ENCODE data around the gene NRL. TPM values are rescaled to one million over a fixed set of nuclear protein-coding genes. Genes with fewer than 3 reads are reported as not detected.

The NRL gene
- total and polyA plus RNA-seq, 2 donors (not counting 1 experiment from before 2014, with no cell fraction given) = 0.45 to 0.99 TPM

DNA sequence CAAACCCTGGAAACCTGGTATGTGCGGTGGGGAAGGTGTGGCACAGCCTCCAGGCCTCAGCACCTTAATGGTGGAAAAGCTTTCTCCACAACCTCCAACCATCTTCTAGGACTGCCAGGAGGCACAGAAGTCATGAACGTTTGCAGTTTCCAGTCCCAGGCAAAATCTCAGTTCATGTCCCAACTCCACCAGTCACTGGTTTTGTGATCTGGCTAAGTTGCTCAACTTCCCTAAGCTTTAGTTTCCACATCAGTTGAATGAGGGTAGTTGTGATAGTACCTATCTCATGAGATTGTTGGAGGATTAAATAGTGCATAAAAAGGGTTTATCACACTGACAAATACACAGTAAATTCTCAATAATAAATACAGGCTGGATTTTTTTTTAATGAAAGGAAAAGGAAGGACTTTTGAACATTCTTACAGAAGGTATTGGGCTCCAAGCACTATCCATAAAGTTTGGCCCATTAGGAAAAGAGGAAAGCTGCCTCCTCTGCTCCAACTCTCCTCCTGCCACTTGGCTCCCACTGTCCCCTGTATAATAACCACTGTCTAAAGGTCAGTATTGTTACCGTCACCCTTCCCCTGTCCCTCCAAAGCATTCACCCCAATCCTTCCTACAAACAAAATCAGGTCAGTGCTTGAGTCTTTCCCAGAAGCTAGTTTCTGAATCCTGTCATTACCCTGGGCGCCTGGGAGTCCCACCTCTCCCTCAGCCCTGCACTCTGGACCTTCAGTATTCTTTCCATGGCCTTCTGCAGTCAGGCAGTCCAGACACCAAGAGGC lies 14.4 kb downstream of the NRL start:
- Histone ChIP-seq H3K27me3 (ENCODE audit: control insufficient read depth, insufficient read depth, low read length) (no peaks in the 10 kb centered on the region), H3K4me3 (replicated peaks in 1 of 4; ENCODE audit: control extremely low read depth in 1 of 4, insufficient read depth in 1 of 4, low read depth in 3 of 4, low read length in 4 of 4) (no peak overlapping the region), H3K79me2 (ENCODE audit: control insufficient read depth, insufficient read depth, low read length) (no peaks in the 10 kb centered on the region), H3K27ac (ENCODE audit: insufficient read depth, low read length) (no peak overlapping the region), H3K4me2 (ENCODE audit: extremely low read depth, insufficient read depth, low read length) (no peak overlapping the region), H3K9me3 (ENCODE audit: control insufficient read depth, insufficient read depth, low read depth, low read length) (no peaks in the 10 kb centered on the region), H3K4me1 (ENCODE audit: control insufficient read depth, extremely low read depth, insufficient read depth, low read length) (peaks cover 1% of the 10 kb centered on the region), H3K36me3 (ENCODE audit: control insufficient read depth, insufficient read depth, low read length) (peaks cover 2% of the 10 kb centered on the region), H2AFZ (ENCODE audit: low read length) (no peak overlapping the region), H4K20me1 (ENCODE audit: control insufficient read depth, extremely low read depth, insufficient read depth, low read length) (no peaks in the 10 kb centered on the region), H3K9ac (ENCODE audit: insufficient read depth, low read length) (no peak overlapping the region)
- no peak for DNase-seq (ENCODE audit: low read depth in 2 of 2)
- no peak for TF ChIP-seq EZH2 (IDR thresholded peaks at IDR 0.05; ENCODE audit: low read length, missing control alignments)
- TF ChIP-seq, protein P1, sequence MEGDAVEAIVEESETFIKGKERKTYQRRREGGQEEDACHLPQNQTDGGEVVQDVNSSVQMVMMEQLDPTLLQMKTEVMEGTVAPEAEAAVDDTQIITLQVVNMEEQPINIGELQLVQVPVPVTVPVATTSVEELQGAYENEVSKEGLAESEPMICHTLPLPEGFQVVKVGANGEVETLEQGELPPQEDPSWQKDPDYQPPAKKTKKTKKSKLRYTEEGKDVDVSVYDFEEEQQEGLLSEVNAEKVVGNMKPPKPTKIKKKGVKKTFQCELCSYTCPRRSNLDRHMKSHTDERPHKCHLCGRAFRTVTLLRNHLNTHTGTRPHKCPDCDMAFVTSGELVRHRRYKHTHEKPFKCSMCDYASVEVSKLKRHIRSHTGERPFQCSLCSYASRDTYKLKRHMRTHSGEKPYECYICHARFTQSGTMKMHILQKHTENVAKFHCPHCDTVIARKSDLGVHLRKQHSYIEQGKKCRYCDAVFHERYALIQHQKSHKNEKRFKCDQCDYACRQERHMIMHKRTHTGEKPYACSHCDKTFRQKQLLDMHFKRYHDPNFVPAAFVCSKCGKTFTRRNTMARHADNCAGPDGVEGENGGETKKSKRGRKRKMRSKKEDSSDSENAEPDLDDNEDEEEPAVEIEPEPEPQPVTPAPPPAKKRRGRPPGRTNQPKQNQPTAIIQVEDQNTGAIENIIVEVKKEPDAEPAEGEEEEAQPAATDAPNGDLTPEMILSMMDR (conservative IDR thresholded peaks at IDR 0.05 in 1 of 2, IDR thresholded peaks at IDR 0.05 in 1 of 2; ENCODE audit: low read depth in 1 of 2, low read length in 2 of 2) = no peak

- Histone ChIP-seq H3K4me1 (ENCODE audit: control insufficient read depth, extremely low read depth, insufficient read depth, low read length) (peaks cover 2% of the 10 kb centered on the region), H3K27me3 (ENCODE audit: control insufficient read depth, insufficient read depth, low read length) (no peaks in the 10 kb centered on the region), H3K4me3 (replicated peaks in 1 of 4; ENCODE audit: control extremely low read depth in 1 of 4, insufficient read depth in 1 of 4, low read depth in 3 of 4, low read length in 4 of 4) (no peak overlapping the region), H3K36me3 (ENCODE audit: control insufficient read depth, insufficient read depth, low read length) (peaks cover 2% of the 10 kb centered on the region), H3K79me2 (ENCODE audit: control insufficient read depth, insufficient read depth, low read length) (no peaks in the 10 kb centered on the region), H4K20me1 (ENCODE audit: control insufficient read depth, extremely low read depth, insufficient read depth, low read length) (no peaks in the 10 kb centered on the region), H3K27ac (ENCODE audit: insufficient read depth, low read length) (no peak overlapping the region), H3K9me3 (ENCODE audit: control insufficient read depth, insufficient read depth, low read depth, low read length) (no peaks in the 10 kb centered on the region), H3K9ac (ENCODE audit: insufficient read depth, low read length) (no peak overlapping the region), H3K4me2 (ENCODE audit: extremely low read depth, insufficient read depth, low read length) (no peak overlapping the region), H2AFZ (ENCODE audit: low read length) (no peak overlapping the region)
- no peak for DNase-seq (ENCODE audit: low read depth in 2 of 2)
- TF ChIP-seq EZH2 (IDR thresholded peaks at IDR 0.05; ENCODE audit: low read length, missing control alignments) = no peak
- TF ChIP-seq, protein P1 (conservative IDR thresholded peaks at IDR 0.05 in 1 of 2, IDR thresholded peaks at IDR 0.05 in 1 of 2; ENCODE audit: low read depth in 1 of 2, low read length in 2 of 2) = no peak
Observed at GRCh38 chr14:24098927-24099813, 15.6 kb downstream of the NRL start.

- no peak overlapping the region for H3K9ac ChIP-seq (ENCODE audit: insufficient read depth, low read length)
- H4K20me1 ChIP-seq (ENCODE audit: control insufficient read depth, extremely low read depth, insufficient read depth, low read length) = no peaks in the 10 kb centered on the region
- H3K9me3 ChIP-seq (ENCODE audit: control insufficient read depth, insufficient read depth, low read depth, low read length) = no peaks in the 10 kb centered on the region
- no peak overlapping the region for H2AFZ ChIP-seq (ENCODE audit: low read length)
- no peak overlapping the region for H3K27ac ChIP-seq (ENCODE audit: insufficient read depth, low read length)
- no peak overlapping the region for H3K4me2 ChIP-seq (ENCODE audit: extremely low read depth, insufficient read depth, low read length)
- no peaks in the 10 kb centered on the region for H3K27me3 ChIP-seq (ENCODE audit: control insufficient read depth, insufficient read depth, low read length)
- H3K4me3 ChIP-seq (replicated peaks in 1 of 4; ENCODE audit: control extremely low read depth in 1 of 4, insufficient read depth in 1 of 4, low read depth in 3 of 4, low read length in 4 of 4) = no peak overlapping the region
- H3K4me1 ChIP-seq (ENCODE audit: control insufficient read depth, extremely low read depth, insufficient read depth, low read length) = peaks cover 2% of the 10 kb centered on the region
- no peak for TF ChIP-seq EZH2 (IDR thresholded peaks at IDR 0.05; ENCODE audit: low read length, missing control alignments)
- TF ChIP-seq, protein P1 (conservative IDR thresholded peaks at IDR 0.05 in 1 of 2, IDR thresholded peaks at IDR 0.05 in 1 of 2; ENCODE audit: low read depth in 1 of 2, low read length in 2 of 2) = no peak
- DNase-seq (ENCODE audit: low read depth in 2 of 2) = no peak
- no peaks in the 10 kb centered on the region for H3K79me2 ChIP-seq (ENCODE audit: control insufficient read depth, insufficient read depth, low read length)
- peaks cover 2% of the 10 kb centered on the region for H3K36me3 ChIP-seq (ENCODE audit: control insufficient read depth, insufficient read depth, low read length)
Observed at GRCh38 chr14:24098229-24098926, 16.4 kb downstream of the NRL start.

Data from fibroblast of lung (primary cell).